GM12872 (cell line): ENCODE results near the gene ZNF746.

Experiments used
- TF ChIP-seq, protein P1 (sequence below): IDR thresholded peaks from 3 replicates; pipeline ENCODE4 v1.5.1; 2011; ENCODE audit warnings: low read depth, mild to moderate bottlenecking, low read length, moderate library complexity; ENCODE audit not compliant: insufficient read depth

The ZNF746 gene

DNA sequence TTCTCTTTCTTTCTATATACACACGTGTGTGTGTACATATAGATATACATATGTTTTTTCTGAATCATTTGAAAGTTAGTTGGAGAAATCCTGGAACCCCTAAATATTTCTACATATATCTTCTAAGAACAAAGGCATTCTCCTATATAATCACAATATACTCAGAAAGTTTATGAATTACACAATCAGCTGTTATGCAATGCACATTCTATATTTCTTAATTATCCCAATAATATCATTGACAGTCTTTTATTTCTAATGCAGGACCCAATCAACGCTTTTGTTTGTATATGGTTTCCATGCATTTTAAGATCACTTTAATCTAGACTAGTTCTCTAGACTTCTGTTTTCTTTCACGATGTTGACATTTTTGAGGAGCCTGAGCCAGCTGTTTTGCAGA, 27.7 kb upstream of the ZNF746 start:
- TF ChIP-seq, protein P1, sequence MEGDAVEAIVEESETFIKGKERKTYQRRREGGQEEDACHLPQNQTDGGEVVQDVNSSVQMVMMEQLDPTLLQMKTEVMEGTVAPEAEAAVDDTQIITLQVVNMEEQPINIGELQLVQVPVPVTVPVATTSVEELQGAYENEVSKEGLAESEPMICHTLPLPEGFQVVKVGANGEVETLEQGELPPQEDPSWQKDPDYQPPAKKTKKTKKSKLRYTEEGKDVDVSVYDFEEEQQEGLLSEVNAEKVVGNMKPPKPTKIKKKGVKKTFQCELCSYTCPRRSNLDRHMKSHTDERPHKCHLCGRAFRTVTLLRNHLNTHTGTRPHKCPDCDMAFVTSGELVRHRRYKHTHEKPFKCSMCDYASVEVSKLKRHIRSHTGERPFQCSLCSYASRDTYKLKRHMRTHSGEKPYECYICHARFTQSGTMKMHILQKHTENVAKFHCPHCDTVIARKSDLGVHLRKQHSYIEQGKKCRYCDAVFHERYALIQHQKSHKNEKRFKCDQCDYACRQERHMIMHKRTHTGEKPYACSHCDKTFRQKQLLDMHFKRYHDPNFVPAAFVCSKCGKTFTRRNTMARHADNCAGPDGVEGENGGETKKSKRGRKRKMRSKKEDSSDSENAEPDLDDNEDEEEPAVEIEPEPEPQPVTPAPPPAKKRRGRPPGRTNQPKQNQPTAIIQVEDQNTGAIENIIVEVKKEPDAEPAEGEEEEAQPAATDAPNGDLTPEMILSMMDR = no peak

DNA sequence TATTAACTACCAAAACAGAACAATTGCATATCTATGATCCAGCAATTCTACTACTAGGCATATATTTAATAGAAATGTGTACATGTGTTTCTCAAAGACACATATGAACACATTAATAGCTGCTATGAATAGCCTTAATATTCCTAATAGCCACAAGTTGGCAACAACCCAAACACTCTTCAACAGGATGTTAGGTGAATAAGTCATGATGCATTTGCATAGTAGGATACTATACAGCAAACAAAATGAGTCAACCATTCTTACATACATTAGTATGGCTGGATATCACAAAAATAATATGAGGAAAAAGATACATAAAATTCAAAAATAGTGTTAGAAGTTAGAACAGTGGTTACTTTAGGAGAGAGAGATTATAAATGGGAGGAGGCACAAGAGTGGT, 26.8 kb upstream of the ZNF746 start:
- TF ChIP-seq, protein P1 = no peak

DNA sequence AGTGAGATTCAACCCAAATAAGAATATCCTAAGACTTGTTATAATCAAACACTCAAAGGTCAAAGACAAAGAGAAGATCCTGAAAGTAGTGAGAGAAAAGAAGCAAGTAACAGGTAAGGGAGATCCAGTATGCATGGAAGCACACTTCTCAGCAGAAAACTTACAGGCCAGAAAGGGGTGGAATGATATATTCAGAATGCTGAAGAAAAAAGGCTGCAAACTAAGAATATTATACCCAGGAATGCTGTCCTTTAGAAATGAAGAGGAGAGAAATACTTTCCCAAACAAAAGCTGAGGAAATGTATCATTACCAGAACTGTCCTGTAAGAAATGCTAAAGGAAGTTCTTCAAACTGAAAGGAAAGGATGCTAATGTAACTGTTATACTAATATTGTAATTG, 12.6 kb upstream of the ZNF746 start:
- TF ChIP-seq, protein P1 = no peak

DNA sequence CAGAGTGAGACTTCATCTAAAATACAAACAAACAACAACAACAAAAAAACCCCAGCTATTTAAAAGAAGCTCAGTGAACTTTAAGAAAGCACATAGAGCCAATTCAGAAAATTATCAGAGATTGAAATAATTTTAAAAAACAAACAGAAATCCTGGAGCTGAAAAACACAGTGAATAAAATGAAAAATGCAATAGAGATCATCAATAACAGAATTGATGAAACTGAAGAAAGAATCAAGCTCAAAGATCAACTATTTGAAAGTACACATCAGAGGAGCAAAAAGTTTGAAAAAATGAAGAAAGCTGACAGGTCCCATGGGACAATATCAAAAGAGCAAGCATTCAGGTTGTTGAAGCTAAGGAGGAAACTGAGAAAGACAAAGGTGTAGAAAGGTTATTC, 12.2 kb upstream of the ZNF746 start:
- TF ChIP-seq, protein P1 = no peak

DNA sequence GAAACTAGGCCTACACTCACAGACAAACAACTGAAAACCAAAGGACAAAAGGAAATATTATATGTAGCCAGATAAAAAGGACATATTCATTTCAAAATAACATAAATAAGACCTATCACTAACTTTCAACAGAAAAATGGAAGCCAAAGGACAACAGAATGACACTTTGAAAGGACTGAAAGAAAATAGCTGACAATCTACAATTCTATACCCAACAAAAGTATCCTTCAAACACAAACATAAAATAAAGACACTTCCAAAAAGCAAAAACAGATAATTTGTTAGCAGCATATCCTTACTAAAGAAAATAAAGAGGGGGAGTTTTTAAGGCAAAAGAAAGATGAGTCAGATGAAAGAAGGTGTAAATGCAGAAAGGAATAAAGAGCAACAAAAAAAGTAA, 7.9 kb upstream of the ZNF746 start:
- TF ChIP-seq, protein P1 = no peak

DNA sequence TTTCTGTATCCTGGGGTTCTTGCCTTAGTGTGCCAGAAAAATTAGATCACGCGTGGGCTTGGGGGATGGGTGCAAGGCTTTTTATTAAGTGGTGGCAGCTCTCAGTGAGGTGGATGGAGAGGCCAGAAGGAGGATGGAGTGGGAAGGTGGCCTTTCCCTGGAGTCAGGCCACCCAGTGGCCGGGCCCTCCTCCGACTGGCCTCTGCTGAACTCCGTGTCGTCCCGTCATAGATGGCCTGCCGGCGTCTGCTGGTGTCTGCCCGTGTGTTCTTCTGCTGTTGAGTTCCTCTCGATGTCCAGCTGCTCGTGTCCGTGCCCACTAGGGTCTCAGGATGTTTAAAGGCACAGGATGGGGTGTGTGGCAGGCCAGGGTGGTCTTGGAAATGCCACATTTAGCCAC, 4.0 kb upstream of the ZNF746 start:
- TF ChIP-seq, protein P1 = no peak

DNA sequence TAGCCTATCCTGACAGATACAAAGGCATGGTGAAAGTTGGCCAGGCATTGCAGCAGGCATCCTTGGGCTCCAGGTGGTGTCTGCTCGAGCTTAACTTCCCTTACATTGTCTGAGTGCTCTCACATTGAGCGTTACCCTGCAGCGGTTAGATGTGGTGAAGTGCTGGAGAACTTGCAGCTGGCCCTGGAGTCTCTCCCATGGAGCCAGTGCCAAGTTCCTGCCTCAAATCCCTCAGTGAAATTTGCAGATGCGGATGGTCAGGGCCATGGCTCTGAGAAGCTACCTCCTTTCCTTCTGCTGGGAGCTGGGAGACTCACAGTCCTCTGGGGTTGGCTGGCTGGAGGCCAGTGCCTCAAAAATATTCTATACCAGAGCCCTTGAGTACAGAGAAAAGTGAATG, 3.3 kb upstream of the ZNF746 start:
- TF ChIP-seq, protein P1 = no peak

DNA sequence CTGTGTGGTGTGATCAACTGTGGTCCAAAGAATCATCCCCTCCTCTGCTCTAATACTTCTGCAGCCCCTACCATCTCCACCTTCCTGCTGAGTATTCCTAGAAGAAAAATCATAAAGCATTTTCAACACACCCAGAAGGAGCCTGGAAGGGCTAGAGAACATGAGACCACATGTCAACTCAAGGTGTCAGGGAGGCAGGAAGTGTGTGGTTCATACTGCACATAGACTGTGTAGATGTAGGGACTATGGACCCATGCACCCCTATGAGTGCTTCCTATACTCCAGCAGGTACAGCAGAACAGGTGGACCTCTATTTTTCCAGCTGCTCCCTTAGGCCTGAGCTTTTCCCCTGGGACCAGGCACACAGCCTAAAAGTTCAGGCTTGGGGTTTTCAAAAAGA, 2.6 kb upstream of the ZNF746 start:
- TF ChIP-seq, protein P1 = no peak
